Measurements from ENCODE around the gene TRMT44.

Gene TRMT44

GRCh38 chr4:8516996-8517550 lies 76.5 kb downstream of the TRMT44 start:
- DNase-seq, result no peak

GRCh38 chr4:8517946-8518345 lies 77.4 kb downstream of the TRMT44 start:
- no peak for DNase-seq

- DNase-seq, result no peak
Measured at GRCh38 chr4:8522160-8523120, 81.9 kb downstream of the TRMT44 start.

GRCh38 chr4:8523175-8523574 lies 82.6 kb downstream of the TRMT44 start:
- DNase-seq, result no peak

- DNase-seq, result no peak
Measured at GRCh38 chr4:8523766-8524165, 83.2 kb downstream of the TRMT44 start.

GRCh38 chr4:8524595-8525382 lies 84.2 kb downstream of the TRMT44 start:
- DNase-seq, result no peak

- DNase-seq, result no peak
Measured at GRCh38 chr4:8525383-8526120, 85.0 kb downstream of the TRMT44 start.
